SK-N-MC (cell line): Measurements from ENCODE around the gene LIN28A.

Experiments used
- EZH2 ChIP-seq: fragments of 200-600 bp; sonication (generic); IDR thresholded peaks from one replicate; pipeline ENCODE4 v1.6.1; 2017; ENCODE audit warnings: antibody characterized with exemption
- POLR2AphosphoS5 ChIP-seq: IDR thresholded peaks from 2 replicates; pipeline ENCODE4 v1.6.1; 2012; ENCODE audit warnings: mild to moderate bottlenecking, low read depth, low read length, borderline replicate concordance

GRCh38 chr1:26389604-26390247, 20.9 kb upstream of the LIN28A start:
- no peak for TF ChIP-seq POLR2AphosphoS5
- no peak for TF ChIP-seq EZH2
